ENCODE measurements around the gene CDCP1.
"Not testable (repeated sequence)": the region's sequence is repeated elsewhere in the genome, so short reads cannot be mapped to it uniquely, and the experiment has no call there.

The CDCP1 gene

DNA sequence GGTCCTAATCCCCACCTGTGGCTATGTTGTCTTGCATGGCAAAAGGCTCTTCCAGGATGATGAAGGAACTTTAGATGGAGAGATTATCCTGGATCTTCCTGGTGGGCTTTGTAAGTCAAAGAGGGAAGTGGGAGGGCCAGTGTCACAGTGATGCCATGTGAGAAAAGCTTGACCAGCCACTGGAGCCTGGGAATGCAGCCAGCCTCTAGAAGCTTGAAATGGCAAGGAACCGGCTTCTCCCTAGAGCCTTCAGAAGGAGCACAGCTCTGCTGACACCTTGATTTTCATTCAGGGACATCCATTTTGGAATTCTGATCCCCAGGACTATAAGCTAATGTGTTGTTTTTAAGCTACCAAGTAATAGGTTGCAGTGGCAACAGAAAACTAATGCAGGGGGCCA, 61.8 kb downstream of the CDCP1 start:
- peak; percentile 38 for DNase-seq (ENCODE audit: low read depth)

DNA sequence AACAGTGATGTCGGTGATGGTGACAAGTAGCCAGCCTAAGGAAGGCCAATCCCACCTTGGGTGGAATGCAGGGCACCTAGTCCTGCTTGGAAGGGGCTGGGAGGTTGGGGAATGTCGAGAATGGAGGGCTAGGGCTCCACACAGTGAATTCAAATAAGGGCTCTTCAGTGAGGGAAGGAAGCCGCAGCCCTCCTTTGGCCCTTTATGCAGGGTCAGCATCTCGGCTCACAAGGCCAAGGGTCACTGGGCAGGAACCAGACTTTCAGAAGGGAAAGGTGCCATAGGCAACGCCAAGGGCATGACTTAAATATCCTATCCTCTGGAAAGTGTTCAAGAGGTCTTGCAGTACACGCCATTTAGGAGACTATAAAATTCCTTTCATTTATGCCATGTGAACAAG, 63.2 kb downstream of the CDCP1 start:
- no peak for DNase-seq (ENCODE audit: low read depth)

DNA sequence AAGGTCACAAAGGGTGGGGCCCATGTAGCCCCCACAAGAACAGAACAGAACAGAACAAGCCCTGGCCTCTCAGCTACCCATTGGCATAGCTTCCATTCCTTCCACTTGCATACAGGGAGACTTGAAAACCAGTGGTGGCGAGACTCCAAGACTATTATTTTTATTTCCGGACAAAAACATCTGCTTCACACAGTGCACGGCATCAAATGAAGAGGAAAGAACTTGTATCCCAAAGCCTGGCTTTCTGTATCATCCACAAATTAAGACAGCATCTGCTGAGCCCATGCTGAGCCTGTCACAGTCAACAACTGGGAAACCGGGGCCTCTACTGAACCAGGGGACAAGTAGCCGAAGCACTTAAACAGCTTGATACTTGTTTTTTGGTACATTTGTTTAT, 64.0 kb downstream of the CDCP1 start:
- peak; percentile 67 for DNase-seq (ENCODE audit: low read depth)

DNA sequence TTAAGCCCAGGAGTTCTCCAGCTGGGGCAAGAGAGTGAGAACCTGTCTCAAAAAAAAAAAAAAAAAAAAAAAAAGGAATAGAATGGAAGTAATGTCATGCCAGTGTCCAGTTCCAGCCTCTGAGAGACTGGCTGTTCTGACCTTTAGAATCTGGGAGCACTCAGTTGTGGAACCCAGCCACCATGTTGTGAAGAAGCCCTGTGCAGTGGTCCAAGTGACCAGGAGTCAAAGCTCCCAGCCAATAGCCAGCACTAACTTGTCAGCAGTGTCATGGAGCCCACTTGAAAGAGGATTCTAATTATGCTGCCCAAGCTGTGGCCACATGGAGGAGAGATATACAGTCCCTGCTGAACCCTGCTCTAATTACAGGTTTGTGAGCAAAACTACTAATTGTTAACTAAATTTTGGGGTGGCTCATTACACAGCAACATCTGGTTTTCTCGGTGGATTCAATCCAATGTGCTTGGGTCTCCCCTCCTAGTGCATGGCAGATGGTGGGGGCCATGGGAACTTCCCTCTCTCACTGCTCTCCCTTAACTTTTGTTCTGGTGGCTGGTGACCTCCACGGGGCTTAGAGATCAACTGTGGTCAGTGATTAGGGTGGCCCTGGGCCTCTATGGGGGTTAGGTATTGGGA, 64.6 kb downstream of the CDCP1 start:
- no peak for DNase-seq (ENCODE audit: low read depth)

DNA sequence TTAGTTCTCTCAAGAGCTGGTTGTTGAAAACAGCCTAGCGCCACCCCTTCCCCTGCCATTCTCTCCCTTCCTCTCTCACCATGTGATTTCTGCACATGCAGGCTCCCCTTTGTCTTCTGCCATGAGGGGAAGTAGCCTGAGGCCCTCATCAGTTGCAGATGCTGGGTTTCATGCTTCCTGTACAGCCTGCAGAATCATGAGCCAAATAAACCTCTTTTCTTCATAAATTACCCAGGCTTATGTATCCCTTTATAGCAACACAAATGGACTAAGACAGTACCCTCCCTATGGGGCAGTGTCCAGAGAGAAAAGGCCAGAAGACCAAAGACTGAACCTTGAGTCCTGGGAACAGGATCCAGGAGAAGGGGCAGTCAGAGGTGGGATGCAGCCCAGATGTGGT, 65.4 kb downstream of the CDCP1 start:
- no peak for DNase-seq (ENCODE audit: low read depth)

DNA sequence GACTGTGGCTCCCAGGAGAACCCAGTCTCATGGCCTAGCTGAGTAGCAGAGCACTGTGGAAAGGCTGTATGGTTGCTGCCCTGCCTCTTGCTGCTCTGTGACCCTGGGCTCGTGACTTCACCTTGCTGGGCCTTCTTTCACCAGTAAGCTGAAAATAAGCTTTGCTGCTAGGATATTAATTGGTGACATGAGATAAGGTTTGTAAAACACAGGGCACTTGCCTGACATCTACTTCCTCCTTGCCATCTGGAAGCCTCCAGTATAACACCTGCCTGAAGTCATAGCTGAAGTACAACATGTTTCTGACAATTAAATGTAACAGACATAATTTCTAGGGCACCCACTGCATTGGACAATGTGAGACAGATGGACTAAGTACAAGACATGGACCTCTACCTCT, 66.5 kb downstream of the CDCP1 start:
- no peak for DNase-seq (ENCODE audit: low read depth)

DNA sequence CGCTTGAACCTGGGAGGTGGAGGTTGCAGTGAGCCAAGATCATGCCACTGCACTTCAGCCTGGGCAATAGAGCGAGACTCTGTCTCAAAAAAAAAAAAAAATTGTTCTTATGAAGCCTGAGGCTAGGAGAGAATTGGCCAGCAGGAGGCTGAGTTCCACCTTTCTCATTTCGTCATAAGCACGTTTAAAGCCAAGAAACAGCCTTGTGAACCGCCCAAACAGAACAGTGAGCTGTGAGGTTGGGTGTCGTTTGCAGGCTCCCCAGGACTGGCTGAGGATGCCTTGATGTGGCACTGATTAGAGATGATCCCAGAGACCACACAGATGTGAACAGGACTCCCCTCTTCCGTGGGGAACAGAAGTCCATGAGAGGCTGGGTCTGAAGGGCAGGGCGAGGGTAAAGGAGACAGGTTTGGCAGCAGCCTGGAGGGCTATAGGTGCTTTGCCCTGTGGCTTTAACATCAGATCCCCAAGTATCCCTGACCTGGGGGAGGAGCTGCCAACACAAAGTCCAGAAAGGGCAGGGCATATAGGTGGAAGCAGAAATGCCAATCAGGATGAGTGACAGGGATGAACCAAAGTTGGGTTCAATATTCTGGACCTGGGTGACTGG, 67.2 kb downstream of the CDCP1 start:
- no peak for DNase-seq (ENCODE audit: low read depth)

DNA sequence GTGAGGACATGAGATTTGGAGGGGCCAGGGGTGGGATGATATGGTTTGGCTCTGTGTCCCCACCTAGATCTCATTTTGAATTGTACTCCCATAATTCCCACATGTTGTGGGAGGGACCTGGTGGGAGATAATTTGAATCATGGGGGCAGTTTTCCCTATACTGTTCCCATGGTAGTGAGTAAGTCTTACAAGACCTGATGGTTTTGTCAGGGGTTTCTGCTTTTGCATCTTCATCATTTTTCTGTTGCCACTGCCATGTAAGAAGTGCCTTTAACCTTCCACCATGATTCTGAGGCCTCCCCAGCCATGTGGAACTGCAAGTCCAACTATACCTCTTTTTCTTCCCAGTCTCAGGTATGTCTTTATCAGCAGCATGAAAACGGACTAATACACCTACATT, 67.9 kb downstream of the CDCP1 start:
- not testable (repeated sequence) for DNase-seq (ENCODE audit: low read depth)

DNA sequence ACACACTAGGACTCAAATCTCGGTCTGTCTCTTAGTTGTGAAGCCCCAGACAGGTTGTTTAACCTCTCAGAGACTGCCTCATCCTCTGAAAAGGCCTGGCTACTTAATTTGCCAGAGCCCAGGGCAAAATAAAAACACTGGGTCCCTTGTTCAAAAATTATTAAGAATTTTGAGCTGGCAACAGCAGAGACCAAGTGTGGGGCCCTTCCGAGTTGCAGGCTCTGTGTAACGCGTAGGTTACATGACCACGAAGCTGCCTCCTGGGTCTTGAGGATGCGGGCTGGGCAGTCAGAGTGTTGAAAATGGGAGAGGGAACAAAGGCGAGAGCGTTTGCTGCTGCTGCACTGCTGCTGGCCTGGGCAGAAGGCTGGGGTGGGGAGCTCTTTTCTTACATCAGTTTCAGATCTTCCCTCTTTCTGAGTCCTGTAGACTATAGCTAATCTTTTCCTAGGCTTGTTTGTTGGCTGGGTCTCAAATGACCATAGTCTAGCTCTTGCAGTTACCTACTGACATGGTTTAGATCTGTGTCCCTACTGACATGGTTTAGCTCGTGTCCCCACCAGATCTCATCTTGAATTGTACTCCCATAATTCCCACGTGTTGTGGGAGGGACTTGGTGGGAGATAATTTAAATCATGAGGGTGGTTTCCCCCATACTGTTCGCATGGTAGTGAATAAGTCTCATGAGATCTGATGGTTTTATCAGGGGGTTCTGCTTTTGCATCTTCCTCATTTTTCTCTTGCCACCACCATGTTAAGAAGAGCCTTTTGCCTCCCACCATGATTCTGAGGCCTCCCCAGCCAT, 70.2 kb downstream of the CDCP1 start:
- DNase-seq (ENCODE audit: low read depth): no peak

DNA sequence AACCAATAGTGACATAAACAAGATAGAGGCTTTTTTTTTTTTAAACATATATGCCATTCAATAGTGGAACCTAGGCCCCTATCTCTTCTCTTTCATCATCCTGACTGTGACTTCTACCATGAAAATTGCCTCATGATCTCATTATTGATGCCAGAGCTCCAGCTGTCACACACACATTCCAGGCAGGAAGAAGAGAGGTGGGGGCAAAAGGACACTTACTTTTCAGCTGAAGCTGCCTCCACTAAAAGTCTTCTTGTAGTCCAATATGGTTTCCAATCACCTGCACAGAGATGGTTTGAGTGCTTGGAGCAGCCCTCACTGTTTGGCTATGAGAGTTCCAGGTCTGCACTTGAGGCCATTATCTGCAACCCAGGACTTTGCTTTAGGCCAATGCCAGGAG, 75.1 kb downstream of the CDCP1 start:
- DNase-seq (ENCODE audit: low read depth): no peak

DNA sequence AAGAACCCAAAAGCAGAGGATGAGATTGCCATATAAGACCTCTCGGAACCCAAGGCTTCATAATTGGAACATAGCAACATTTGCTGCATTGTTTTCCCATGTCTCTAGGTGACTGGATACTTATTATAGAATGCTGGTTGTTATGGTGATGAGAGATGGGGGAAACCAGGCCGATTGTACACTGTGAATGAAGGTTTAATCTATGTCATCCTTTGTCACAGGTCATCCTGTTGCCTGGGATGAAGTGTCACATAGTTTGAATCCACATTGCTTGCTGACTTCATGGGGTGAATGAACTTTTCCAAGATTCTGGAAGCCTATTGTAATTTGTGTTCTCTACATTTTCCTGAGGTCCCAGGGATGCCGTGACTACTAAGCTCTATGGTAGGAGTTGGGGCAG, 78.2 kb downstream of the CDCP1 start:
- no peak for DNase-seq (ENCODE audit: low read depth)

DNA sequence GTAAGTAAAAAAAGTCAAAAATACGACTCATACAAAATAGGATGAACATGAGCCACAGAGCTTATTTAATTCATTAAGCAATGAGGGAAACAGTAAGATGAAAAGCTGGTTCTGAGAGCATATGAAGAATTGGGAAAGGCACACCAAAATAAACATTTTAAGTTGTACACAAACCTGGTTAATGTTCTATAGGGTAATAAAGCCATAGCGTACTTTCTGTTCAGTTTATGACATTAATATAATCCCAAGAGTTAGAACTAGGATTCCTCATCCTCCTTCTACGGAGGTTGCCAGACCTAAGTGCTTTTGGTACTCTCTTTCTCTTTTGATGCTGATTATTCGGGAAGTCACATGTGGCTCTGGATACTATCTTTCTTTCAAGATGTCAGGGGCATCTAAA, 78.7 kb downstream of the CDCP1 start:
- DNase-seq (ENCODE audit: low read depth): no peak

DNA sequence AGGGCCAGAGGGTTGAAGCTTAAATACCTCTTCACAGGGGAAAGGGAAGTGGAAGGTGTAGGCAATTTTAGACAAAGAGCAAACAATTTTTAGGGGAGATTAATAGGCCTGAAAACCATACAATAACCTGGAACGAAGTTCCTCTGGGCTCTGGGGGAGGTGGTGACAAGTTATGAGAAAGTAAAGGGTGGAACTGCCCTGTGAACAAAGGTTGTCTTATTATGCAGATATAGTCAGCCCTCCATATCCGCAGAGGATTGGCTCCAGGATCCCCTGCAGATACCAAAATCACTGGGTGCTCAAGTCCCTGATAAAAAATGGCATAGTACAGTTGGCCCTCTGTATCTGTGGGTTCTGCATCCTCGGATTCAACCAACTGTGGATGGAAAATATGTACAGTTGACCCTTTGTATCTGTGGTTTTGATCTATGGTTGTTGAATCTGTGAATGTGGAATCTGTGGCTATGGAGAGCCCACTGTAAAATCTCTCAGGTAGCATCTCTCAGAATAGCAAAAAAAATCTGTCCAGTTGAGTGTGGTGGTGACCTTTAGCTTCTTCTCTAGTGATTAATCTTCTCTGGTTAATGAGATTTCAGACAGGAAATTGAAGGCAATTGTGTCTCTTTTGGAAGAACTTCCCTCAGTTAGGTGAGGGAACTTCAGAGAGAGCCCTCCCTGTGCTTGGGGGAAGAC, 79.9 kb downstream of the CDCP1 start:
- peak; percentile 26 for DNase-seq (ENCODE audit: low read depth)

DNA sequence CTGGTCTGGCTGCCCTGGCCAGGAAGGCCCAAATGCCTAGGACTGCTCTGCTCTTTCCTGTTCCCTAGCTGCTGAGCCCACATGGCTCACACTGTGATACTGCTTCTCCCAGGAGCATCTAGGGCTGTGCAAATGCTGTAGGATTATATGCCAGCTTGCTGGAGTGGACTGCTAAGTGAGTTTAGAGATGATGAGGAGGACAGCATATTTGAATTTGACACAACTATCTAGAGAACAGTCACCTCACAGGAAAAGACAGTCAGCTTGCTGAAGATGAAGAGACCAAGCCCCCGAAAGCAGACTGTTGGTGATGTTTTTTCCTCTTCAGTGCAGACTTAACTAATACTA, 80.8 kb downstream of the CDCP1 start:
- no peak for DNase-seq (ENCODE audit: low read depth)

DNA sequence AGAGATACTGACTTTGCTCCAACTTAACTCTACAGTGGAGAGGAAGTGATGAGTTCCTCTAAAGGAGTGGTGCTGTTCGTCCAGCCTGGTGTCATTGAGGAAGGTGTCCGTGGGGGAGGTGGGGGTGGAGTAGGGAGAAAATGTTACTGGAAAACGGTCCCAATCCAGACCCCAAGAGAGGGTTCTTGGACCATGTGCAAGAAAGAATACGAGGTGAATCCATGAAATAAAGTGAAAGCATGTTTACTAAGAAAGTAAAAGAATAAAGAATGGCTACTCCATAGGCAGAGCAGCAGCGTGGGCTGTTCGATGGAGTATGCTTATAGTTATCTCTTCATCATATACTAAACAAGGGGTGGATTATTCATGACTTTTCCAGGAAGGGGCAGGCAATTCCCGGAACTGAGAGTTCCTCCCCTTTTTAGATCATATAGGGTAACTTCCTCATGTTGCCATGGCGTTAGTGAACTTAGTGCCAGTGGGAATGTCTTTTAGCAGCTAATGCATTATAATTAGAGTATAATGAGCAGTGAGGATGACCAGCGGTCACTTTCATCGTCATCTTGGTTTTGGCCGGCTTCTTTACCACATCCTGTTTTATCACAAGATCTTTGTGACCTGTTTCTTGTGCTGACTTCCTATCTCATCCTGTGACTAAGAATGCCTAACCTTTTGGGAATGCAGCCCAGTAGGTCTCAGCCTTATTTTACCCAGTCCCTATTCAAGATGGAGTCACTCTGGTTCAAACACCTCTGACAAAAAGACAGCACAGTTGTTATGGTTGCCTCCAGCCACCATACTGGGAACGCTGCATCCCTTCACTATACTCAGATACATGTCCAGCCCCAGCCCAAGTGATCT, 81.4 kb downstream of the CDCP1 start:
- peak; percentile 94 for DNase-seq (ENCODE audit: low read depth)

DNA sequence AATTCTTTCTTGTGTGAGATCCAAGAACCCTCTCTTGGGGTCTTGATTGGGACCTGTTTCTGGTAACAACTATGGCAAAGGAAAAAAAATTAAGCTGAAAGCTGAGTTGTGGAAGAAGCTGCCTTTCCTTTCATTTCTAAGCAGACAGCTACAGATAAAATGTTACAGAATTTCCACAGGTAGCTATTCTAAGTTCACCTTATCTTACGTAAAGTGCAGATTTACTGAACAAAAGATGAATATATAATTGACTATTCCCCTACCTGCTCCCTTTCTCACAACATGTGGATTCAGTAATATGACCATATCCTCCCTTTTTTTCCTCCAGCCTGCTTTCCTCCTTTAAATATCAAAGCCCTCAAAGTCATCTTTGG, 83.5 kb downstream of the CDCP1 start:
- no peak for DNase-seq (ENCODE audit: low read depth)

DNA sequence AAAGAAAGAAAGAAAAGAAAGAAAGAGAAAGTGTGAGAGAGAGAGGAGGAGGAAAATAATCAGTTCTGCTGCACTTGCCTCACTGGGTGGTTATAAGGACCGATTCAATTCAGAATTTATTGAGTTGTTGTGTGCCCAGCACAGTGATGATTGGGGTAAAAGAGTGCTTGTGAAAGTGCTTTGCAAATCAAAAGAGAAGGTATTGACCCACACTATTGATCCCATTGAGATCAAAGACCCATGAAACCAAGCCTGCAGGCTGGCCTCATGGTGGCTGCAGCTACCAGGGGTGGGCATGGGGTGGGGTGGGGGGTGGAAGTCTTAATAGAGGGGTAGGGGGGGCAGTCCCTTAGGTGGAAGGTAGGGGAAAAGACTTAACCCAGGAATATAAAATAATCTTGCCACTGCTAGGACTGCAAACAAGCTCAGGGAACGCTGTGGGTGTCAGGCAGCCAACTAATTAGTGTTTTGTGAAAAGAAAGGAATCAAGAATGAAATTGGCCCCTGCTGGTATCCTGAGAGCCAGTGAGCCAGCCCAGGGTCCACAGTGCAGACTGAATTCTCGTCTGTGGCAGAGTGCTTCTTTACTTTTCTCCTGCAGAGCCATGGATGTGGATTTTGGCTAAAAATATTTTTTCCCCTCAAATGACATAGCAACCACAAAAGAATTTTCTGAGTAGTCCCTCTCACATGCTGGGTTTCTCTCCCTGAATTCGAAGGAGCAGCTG, 85.8 kb downstream of the CDCP1 start:
- peak; percentile 35 for DNase-seq (ENCODE audit: low read depth)

DNA sequence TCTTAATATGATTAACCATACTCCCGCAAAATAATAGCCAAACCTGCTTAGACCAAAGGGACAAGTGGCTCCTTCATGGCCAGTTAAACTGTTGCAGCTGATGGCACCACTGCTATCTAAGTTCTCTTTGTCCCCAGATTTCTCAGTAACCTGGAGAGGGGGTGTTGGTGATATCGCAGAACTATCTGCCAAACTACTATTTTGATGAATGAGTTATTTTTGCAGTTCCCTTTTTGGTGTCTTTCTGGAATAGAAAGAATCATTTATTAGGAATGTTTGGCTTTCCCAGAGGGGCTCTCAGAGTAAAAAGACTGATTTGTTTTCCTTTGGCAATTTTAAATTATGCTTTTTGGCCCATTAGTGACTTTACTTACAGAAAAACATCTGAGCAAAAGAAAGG, 87.0 kb downstream of the CDCP1 start:
- no peak for DNase-seq (ENCODE audit: low read depth)

DNA sequence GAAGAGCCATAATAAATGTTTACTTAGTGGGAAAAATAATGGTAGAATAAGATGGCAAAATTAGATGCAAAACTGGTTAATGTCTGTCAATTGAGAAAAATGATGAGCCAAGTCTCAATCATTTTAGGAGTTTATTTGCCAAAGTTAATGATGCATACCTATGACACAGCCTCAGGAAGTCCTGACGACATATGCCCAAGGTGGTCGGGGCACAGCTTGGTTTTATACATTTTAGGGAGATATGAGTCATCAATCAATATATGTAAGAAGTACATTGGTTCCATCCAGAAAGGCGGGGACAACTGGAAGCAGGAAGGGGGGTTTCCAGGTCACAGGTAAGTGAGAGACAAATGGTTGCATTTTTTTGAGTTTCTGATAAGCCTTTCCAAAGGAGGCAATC, 88.6 kb downstream of the CDCP1 start:
- no peak for DNase-seq (ENCODE audit: low read depth)

DNA sequence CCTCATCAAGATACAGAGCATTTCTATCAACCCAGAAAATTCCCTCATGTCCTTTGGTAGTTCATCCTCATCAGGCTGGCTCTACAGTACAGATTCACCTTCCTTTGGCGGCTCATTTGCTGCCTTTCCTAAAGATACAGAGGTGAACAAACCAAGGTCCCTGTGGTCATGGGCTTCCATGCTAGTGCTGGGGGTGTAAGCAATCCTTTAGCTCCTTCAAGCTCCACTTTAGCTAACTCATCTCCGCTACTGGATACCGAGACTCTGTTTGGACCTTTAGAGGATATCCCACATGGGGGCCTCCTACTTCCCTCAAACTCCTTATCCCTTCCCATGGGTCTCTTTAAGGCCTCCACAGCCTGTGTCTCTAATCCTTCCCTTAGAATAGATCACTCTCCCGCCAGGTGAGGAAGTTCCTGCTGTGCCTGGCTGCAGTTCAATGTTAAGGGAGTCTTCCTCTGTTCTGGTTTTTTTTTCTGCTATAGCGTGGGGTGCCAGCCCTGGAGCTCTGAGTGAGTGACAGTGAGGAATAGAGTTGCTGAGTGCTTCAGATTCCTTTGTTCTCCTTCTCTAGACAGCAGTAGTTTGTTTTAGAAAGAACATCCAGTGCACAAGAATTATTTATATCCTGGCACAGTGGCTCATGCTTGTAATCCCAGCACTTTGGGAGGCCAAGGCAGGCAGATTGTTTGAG, 89.4 kb downstream of the CDCP1 start:
- DNase-seq (ENCODE audit: low read depth): peak; percentile 53
